Endothelial cell of umbilical vein (primary cell): ENCODE measurements around the gene PTCHD1. TPM values are rescaled to one million over a fixed set of nuclear protein-coding genes. Genes with fewer than 3 reads are reported as not detected.

Source experiments
- BruUV-seq: library from RNA; stranded (reverse); fragments of 400-500 nt; replicated peaks from 2 replicates; lab custom pipeline; 2021; lab: Mats Ljungman, UMichigan
- CTCF ChIA-PET: fragments of 300-600, 350-600 bp; sonication (Branson Sonifier 250); formaldehyde crosslinking; loops from one replicate; lab custom pipeline; 2021; ENCODE audit warnings: antibody characterized with exemption, inconsistent platforms; lab: Charles Lee
- POLR2A ChIA-PET: fragments of 300-600, 350-600 bp; sonication (Branson Sonifier 250); formaldehyde crosslinking; loops from one replicate; lab custom pipeline; 2021; ENCODE audit warnings: antibody characterized with exemption, inconsistent platforms; lab: Charles Lee
- DNase-seq: peaks from one replicate; pipeline ENCODE4 v3.0.0-alpha.2; 2011; ENCODE audit warnings: low read depth, low spot score
- FAIRE-seq: peaks from 2 replicates; lab custom pipeline; 2011; peaks lifted over from hg19 to GRCh38; lab: Jason Lieb, UNC
- H2AFZ ChIP-seq: 2 replicates; pipeline ENCODE4 v1.6.0; 2012; ENCODE audit warnings: low read depth, low read length, control low read depth, inconsistent platforms
- H3K27ac ChIP-seq: 2 replicates; pipeline ENCODE4 v1.5.1; 2011; ENCODE audit warnings: low read depth, mild to moderate bottlenecking, control low read depth, low read length, moderate library complexity; ENCODE audit not compliant: insufficient read depth
- H3K27me3 ChIP-seq, 2 experiments: 2 replicates each; pipeline versions ENCODE4 v1.6.0 to v1.6.1; 2011; ENCODE audit warnings: low read length in 2 of 2, mixed read lengths in 1 of 2; ENCODE audit not compliant: control insufficient read depth in 2 of 2, insufficient read depth in 2 of 2
- H3K36me3 ChIP-seq, 2 experiments: 2 replicates in 1 of 2; 3 replicates in 1 of 2; pipeline ENCODE4 v1.5.1; 2011; ENCODE audit warnings: low read length in 2 of 2, mild to moderate bottlenecking in 1 of 2, moderate library complexity in 1 of 2; ENCODE audit not compliant: control insufficient read depth in 2 of 2, insufficient read depth in 2 of 2; ENCODE audit errors: extremely low read depth in 1 of 2
- H3K4me1 ChIP-seq: 3 replicates; pipeline ENCODE4 v1.5.1; 2011; ENCODE audit warnings: mild to moderate bottlenecking, low read length; ENCODE audit not compliant: control insufficient read depth, insufficient read depth; ENCODE audit errors: extremely low read depth
- H3K4me2 ChIP-seq: 2 replicates; pipeline ENCODE4 v1.6.1; 2011; ENCODE audit warnings: low read length, control low read depth, mixed read lengths; ENCODE audit not compliant: insufficient read depth
- H3K4me3 ChIP-seq, 3 experiments: fragments of 200-600 bp in 1 of 3; sonication (generic), shearing (Covaris generic) in 1 of 3; replicated peaks in 1 of 3; 2 replicates each; pipeline ENCODE4 v1.5.1; 2011 to 2016; ENCODE audit warnings: control low read depth in 3 of 3, low read length in 3 of 3, mild to moderate bottlenecking in 2 of 3, inconsistent platforms in 1 of 3, low read depth in 1 of 3, moderate library complexity in 1 of 3; ENCODE audit not compliant: insufficient read depth in 1 of 3
- H3K79me2 ChIP-seq: 2 replicates; pipeline ENCODE4 v1.6.0; 2012; ENCODE audit warnings: low read length, inconsistent platforms; ENCODE audit not compliant: control insufficient read depth, insufficient read depth
- H3K9ac ChIP-seq: replicated peaks from 2 replicates; pipeline ENCODE3; 2011; ENCODE audit warnings: low read length, control low read depth; ENCODE audit not compliant: insufficient read depth; ENCODE audit errors: extremely low read depth
- H3K9me1 ChIP-seq: replicated peaks from 3 replicates; pipeline ENCODE4 v1.6.0; 2011; ENCODE audit warnings: mild to moderate bottlenecking, low read length; ENCODE audit not compliant: control insufficient read depth, insufficient read depth; ENCODE audit errors: extremely low read depth
- H3K9me3 ChIP-seq: replicated peaks from 2 replicates; pipeline ENCODE4 v1.5.1; 2012; ENCODE audit warnings: low read length, inconsistent platforms; ENCODE audit not compliant: control insufficient read depth, insufficient read depth
- H4K20me1 ChIP-seq: replicated peaks from 2 replicates; pipeline ENCODE3; 2011; ENCODE audit warnings: mild to moderate bottlenecking, low read length; ENCODE audit not compliant: control insufficient read depth, insufficient read depth; ENCODE audit errors: extremely low read depth
- CTCF ChIP-seq, 2 donors: IDR thresholded peaks; 1 replicate in 1 of 2; 2 replicates in 1 of 2; pipeline ENCODE4 v1.5.1; 2011; ENCODE audit warnings: low read length in 2 of 2, mild to moderate bottlenecking in 2 of 2, moderate library complexity in 2 of 2, control low read depth in 1 of 2, inconsistent platforms in 1 of 2, low read depth in 1 of 2; ENCODE audit not compliant: insufficient read depth in 1 of 2; ENCODE audit errors: extremely low read depth in 1 of 2
- EZH2 ChIP-seq: IDR thresholded peaks from 2 replicates; pipeline ENCODE4 v1.6.1; 2012; ENCODE audit warnings: borderline replicate concordance, low read depth, mild to moderate bottlenecking, moderate library complexity, low read length, inconsistent platforms; ENCODE audit not compliant: severe bottlenecking
- FOS ChIP-seq: IDR thresholded peaks from 2 replicates; pipeline ENCODE4 v1.6.1; 2011; ENCODE audit warnings: mild to moderate bottlenecking, low read length, moderate library complexity, borderline replicate concordance; ENCODE audit not compliant: insufficient read depth
- GATA2 ChIP-seq: IDR thresholded peaks from 2 replicates; pipeline ENCODE4 v1.7.0; 2011; ENCODE audit warnings: low read depth, mild to moderate bottlenecking, moderate library complexity, mixed read lengths, low read length; ENCODE audit not compliant: insufficient read length, insufficient read depth
- JUN ChIP-seq: IDR thresholded peaks from 2 replicates; pipeline ENCODE4 v1.6.1; 2011; ENCODE audit warnings: borderline replicate concordance, low read depth; ENCODE audit not compliant: insufficient read length, insufficient read depth
- POLR2A ChIP-seq: IDR thresholded peaks from 2 replicates; pipeline ENCODE4 v1.6.1; 2012; ENCODE audit warnings: low read depth, mild to moderate bottlenecking, control low read depth, low read length
- dilution Hi-C: fragments of 300-500 bp; cut with MboI; formaldehyde crosslinking; loops from one replicate; pipeline ENCODE4 v1.15.0; 2019; ENCODE audit warnings: low sequenced_read_pairs; ENCODE audit not compliant: extremely low pct_ligation_motif_present
- intact Hi-C: fragments of 100-400 bp; cut with micrococcal nuclease; formaldehyde crosslinking; loops from one replicate; pipeline ENCODE4 v1.10.0; 2022
- polyA plus RNA-seq, 4 experiments: library from polyadenylated mRNA; depleted of rRNA in 3 of 4; stranded (reverse) in 3 of 4; unstranded in 1 of 4; fragments of >200 nt; gene quantifications; 2 replicates each; pipeline versions ENCODE4 v1.2.1 to v1.2.3, GENCODE V29; 2011 to 2012; ENCODE audit warnings: missing spikeins in 1 of 4
- total RNA-seq: library from RNA; stranded (reverse); gene quantifications from 2 replicates; pipeline ENCODE4 v1.2.3, GENCODE V29; 2021

The PTCHD1 gene
- total and polyA plus RNA-seq, 2 donors (not counting 3 experiments of a cell fraction or from before 2014, with no cell fraction given) = not detected

- ChIA-PET POLR2A (no interaction called here), CTCF (interaction anchor here (0.6 to 3.2 kb wide), 8 partner anchors 13 to 1333 kb away, joined by 3 to 36 read pairs (median 4); no protein-coding TSS in a partner anchor)
- H3K9ac ChIP-seq = no peak overlapping the region
- FAIRE-seq = peak; percentile 77
- H3K27ac ChIP-seq = no peak overlapping the region
- no peaks in the 10 kb centered on the region for H3K9me1 ChIP-seq
- no peaks in the 10 kb centered on the region for H3K79me2 ChIP-seq
- H3K4me3 ChIP-seq = no peak overlapping the region
- TF ChIP-seq GATA2 (no peak), JUN (no peak), POLR2A (no peak), CTCF (IDR thresholded peaks at IDR 0.05; ENCODE audit: extremely low read depth in 1 of 2, insufficient read depth in 1 of 2, low read depth in 1 of 2, low read length in 2 of 2) (peak; percentile 59 to 86), EZH2 (no peak), FOS (no peak)
- H4K20me1 ChIP-seq = no peaks in the 10 kb centered on the region
- no peaks in the 10 kb centered on the region for H3K36me3 ChIP-seq
- no peak overlapping the region for H3K4me2 ChIP-seq
- DNase-seq = peak; percentile 19
- intact Hi-C loops (loop anchor here (2.0 to 5.0 kb wide), 3 partner anchors 1181 to 1333 kb away; no protein-coding TSS in a partner anchor), dilution Hi-C loops (no loop called here)
- BruUV-seq = no TSS peak
- H2AFZ ChIP-seq = no peak overlapping the region
- H3K9me3 ChIP-seq = no peaks in the 10 kb centered on the region
- H3K27me3 ChIP-seq = no peaks in the 10 kb centered on the region
- no peaks in the 10 kb centered on the region for H3K4me1 ChIP-seq
These were observed 16.6 kb upstream of the PTCHD1 start for GRCh38 chrX:23317799-23318724.
